Epithelial cell of proximal tubule (primary cell): Measurements from ENCODE around the gene FAM20A. TPM values are rescaled to one million over a fixed set of nuclear protein-coding genes. Genes with fewer than 3 reads are reported as not detected.

Experiments used
- DNase-seq: peaks from one replicate; pipeline ENCODE4 v3.0.0-alpha.2; 2011; ENCODE audit warnings: low read depth
- H3K4me3 ChIP-seq: 2 replicates; pipeline ENCODE4 v1.5.1; 2011; ENCODE audit warnings: low read depth, mild to moderate bottlenecking, low read length
- total RNA-seq: library from RNA; depleted of rRNA; stranded (reverse); fragments of >200 nt; gene quantifications from 2 replicates; pipeline ENCODE4 v1.2.3, GENCODE V29; 2015
- TF ChIP-seq, protein P1 (sequence below): conservative IDR thresholded peaks from 2 replicates; pipeline ENCODE4 v1.5.1; 2012; ENCODE audit warnings: low read depth, mild to moderate bottlenecking, low read length

FAM20A gene
- total RNA-seq, 1 donor from 2014 or later = not detected

DNA sequence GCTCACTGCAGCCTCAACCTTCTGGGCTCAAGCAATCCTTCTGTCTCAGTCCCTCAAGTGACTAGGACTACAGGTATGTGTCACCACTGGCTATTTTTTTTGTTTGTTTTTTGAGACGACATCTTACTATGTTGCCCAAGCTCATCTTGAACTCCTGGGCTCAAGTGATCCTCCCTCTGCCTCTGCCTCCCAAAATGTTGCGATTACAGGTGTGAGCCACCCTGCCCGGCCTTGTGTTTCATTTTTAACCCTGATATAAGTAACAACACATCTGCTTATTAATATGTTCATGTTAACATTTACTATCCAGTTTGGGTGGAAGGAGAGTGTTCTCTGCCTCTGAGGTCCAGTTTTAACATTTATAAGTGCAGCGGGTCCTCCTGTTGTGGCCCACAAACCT lies 3.1 kb downstream of the FAM20A start:
- DNase-seq = no peak
- H3K4me3 ChIP-seq = no peak overlapping the region
- TF ChIP-seq, protein P1, sequence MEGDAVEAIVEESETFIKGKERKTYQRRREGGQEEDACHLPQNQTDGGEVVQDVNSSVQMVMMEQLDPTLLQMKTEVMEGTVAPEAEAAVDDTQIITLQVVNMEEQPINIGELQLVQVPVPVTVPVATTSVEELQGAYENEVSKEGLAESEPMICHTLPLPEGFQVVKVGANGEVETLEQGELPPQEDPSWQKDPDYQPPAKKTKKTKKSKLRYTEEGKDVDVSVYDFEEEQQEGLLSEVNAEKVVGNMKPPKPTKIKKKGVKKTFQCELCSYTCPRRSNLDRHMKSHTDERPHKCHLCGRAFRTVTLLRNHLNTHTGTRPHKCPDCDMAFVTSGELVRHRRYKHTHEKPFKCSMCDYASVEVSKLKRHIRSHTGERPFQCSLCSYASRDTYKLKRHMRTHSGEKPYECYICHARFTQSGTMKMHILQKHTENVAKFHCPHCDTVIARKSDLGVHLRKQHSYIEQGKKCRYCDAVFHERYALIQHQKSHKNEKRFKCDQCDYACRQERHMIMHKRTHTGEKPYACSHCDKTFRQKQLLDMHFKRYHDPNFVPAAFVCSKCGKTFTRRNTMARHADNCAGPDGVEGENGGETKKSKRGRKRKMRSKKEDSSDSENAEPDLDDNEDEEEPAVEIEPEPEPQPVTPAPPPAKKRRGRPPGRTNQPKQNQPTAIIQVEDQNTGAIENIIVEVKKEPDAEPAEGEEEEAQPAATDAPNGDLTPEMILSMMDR = no peak

DNA sequence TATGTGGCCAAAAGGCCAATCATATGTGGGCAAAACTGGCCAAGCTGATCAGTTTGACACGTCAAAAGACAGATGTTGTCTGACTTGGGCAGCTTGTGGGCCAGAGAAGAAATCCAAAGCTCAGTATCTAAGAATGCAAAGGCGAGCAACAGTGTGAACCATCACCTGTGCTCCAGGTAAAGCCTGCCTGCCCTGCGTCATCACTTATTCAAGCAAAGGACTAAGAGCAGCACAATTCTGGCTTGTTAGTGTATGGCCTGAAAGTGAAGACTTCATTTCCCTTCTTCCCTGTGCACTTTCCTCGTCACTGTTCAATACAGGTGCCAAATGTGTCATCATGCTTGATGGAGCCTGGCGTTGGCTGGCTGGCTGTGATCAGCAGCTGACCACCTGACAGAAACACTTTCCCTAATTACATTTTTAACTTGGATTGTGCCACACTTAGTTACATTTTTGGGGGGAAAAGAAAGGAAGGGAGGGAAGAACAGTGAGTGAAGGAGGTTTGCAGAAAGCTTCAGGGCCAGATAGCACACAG lies 4.7 kb downstream of the FAM20A start:
- no peak overlapping the region for H3K4me3 ChIP-seq
- TF ChIP-seq, protein P1 = no peak
- DNase-seq = no peak

DNA sequence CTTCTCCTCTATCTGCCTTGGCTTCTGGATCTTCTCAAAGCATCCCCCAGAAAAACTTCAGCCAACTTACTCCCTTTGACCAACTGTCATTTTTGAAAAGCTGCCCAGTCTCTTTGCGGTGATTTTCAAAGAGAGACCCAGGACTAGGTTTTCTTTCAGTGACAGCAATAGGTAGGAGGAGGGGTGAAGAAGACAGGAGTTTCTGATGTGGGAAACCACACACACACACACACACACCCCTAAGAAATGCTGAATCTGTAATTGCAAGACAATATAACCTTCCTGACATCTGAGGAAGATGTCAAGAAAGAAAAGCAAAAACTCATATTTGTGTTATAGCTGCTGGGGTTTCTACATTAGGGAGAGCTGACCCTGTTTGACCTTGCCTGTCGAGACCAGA lies 5.2 kb downstream of the FAM20A start:
- no peak overlapping the region for H3K4me3 ChIP-seq
- no peak for DNase-seq
- TF ChIP-seq, protein P1 = no peak

DNA sequence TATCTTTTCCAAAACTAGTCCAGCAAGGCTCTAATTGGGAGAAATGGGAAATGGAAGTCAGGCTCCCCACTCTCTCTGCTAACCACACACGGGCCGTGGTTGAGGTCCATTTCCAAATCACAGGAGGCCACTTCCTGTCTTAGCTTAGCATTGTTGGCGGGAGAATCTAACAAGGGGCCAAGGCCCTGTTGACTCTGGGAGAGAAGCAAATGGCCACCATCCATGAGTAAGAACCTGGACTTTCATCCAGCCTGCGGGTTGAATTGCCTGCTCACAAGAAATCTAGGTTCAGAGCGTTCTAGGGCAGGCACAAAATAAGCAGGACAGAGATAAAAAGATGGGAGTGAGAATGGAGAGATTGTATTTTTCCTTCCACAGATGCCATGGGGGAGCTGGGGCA lies 5.7 kb downstream of the FAM20A start:
- TF ChIP-seq, protein P1 = no peak
- H3K4me3 ChIP-seq = no peak overlapping the region
- DNase-seq = no peak

DNA sequence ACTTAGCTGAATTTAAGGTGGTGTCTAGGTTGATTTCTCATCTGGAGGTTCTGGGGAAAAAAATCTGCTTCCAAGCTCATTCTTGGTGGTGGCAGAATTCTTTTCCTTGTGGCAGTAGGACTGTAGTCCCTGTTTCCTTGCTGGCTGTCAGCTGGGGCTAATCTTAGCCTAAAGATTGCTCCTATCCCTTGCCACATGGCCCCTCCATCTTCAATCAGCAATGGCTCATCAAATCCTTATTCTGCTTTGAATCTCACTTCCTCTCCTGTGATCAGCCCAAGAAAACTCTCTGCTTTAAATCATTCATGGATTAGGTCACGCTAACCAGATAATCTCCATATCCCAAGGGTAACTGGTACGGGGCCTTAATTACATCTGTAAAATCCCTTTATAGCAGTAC lies 6.6 kb downstream of the FAM20A start:
- TF ChIP-seq, protein P1 = no peak
- no peak overlapping the region for H3K4me3 ChIP-seq
- no peak for DNase-seq

DNA sequence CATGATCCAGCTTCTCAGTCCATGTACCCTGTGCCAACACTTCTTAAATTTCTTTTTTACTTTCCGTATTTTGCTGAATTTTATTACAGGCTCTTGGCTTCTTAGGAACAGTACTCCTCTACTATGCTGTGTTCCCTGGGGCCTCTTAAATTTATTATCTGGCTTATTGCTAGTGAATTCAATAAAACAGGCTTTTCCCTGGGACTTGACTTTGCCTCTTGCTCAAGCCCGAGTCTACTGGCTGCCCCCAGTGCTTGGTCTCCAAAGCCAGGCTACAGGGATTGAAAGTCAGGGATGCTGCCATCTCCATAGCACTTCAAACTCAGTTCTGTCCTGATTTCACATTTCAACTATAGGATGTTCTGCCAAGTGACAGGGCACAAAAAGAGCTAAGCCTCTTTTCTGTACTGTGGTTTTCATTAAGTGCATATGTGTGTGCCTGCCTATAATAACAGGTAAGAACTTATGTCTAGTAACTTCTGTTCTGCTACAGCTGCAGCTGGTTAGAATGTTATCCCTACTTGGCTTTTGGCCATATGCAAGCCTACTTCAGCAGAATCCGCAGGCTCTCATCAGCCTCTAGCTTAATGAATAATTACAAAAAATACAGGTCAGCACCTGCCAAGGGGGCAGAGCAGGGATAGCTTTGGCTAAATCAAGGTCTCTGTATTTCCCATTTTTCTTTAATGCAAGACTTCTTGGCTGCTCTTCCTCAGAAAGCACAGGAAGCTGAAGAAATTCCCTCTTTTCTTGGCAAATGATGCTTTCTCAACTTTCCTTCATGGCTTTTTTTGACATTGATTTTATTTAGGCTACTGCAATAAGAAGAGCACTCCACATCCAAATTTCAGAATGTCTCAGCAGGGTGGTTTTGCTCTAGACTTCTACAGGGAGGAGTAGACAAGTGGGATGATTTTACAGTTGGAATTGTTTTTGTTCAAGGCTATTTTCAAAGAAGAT lies 8.2 kb downstream of the FAM20A start:
- DNase-seq = no peak
- no peak overlapping the region for H3K4me3 ChIP-seq
- TF ChIP-seq, protein P1 = no peak
